ENCODE results near the gene ELFN1.

Gene ELFN1

DNA sequence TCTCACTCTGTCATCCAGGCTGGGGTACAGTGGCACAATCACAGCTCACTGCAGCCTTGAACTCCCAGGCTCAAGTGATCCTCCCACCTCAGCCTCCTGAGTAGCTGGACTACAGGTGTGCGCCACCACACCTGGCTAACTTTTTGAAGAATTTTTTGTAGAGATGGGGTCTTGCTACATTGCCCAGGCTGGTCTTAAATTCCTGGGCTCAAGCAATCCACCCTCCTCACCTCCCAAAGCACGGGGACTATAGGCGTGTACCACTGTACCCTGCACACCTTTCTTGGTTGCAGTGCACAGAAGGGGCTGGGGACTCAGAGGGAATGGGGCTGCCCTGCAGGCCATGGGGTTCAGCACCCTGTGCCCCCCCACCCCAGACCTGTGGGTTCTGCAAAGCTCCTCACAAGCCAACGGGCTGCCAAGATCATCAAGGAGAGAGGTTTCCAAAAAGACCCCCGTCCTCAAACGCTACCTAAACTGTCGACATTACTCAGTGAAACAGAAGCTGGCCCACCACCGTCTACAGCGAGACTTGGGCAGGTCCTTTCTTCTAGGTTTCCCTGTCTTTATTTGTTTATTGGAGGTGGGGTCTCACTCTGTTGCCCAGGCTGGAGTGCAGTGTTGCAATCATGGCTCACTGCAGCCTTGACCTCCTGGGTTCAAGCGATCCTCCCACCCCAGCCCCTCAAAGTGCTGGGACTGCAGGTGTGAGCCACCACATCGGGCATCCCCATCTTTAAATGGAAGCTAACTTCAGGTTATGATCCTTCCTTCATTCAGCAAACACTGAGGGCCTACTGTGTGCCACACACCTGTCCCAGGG is 26.6 kb upstream of the ELFN1 start:
- DNase-seq: no peak

GRCh38 chr7:1644341-1645070 is 25.6 kb upstream of the ELFN1 start:
- DNase-seq: no peak

- DNase-seq: no peak
Measured at GRCh38 chr7:1645071-1645409, 25.0 kb upstream of the ELFN1 start.

DNA sequence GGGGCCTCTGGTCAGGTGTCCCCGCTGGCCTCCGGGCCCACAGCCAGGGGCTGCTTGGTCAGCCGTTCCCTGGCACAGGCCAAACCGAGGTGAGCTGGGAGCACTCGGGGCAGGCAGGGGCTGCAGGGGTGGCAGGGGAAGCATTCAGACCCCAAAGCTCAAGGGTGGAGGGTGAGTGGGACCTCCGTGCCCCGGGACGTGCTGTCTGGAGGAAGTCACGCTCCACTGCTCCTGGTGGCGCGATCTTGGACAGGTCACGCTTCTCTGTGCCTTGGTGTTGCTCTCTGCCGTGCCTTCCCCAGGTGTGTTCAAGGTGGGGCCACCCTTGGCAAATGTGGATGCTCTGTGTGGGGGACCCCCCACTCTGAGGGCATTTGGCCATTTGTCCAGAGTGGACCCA is 24.6 kb upstream of the ELFN1 start:
- DNase-seq: no peak

DNA sequence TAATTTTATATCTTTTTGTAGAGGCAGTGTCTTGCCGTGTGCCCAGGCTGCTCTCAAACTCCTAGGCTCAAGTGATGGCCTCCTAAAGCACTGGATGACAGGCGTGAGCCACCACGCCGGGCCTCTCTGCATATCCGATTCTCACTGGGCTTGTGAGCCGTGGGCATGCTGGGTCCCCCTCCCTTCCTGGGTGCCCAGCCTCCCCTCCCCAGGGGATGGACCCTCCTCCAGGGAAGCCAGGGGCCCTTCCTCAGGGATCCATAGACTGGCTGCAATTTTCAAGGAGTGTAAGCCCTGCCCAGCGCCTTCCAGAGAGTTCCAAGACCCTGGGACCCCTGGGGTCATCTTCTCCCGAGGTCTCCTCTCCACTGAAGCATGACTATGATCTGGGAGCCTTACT is 23.7 kb upstream of the ELFN1 start:
- no peak for DNase-seq

DNA sequence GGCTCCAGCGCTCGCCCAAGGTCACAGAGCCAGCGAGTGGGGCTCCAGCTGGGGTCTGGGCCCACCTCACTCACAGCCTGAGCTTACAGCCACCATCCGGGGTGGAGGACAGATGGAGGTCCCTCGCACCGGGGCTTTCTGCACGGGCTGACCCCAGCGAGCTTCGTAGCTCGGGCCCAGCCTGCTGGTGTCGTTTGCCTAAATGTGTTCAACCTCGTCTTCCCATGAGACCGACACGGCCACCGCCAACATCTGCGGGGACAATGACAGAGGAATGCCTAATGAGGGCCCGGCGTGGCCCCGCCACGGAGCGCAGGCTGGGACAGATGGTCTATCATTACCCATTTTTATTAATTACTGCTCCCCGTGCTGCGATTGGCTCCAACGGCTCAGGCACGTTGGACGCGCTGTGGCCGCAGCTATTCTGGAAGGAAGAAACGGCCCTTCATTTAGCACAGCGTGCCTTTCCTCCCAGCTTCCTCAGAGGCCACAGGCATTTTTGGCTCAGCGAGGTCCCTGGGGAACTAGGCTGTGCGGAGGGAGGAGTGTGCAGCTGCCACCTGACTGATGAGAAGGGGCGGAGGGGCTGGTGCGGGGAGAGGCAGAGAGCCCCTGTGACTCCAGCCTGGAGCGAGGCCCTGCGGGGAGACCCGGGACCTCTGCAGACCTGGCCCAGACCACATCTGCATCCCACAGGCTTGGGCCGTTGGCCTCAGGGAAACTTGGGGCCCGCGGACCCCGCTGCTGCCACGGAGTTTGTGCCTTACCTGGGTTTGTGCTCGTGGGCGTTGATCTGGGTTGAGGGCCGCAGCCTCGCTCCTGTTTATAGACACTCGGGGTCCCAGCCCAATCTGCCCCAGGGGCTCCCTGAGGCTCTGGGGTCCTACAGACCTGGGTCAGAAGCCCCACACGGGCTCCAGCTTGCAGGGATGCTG is 22.9 kb upstream of the ELFN1 start:
- no peak for DNase-seq

DNA sequence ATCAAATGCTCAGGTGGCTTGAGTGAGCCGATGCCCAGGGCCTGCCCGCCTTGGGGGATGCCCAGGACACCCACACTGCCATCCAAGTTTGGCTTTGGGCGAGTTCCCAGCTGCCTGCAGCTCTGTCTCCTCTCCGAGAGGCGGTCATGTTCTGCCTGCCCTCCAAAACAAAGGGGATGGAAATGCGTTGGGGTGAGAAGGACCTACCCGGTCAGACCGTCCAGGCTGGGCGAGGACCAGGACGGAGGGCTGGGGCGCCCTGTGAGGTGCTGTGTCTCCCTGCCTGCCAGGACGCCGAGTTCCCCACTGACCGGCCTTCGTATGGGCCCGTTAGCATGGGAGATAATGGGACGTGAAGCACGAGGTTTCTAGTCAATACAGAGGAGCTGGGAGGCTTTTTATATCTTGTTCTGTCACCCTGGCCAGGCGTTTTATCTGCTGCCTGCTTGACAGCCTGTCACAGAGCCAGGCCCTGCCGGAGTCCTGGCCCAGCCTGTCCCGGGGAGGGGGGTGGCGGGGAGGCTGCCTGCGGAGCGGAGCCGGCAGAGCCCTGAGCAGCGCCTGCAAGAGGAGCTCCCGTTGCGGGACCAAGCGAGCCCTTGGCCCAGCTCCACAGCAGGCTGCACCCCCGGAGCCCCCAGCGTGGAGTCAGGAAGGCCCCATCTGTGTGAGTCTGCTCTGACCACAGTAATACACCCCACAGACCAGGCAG is 22.0 kb upstream of the ELFN1 start:
- no peak for DNase-seq

DNA sequence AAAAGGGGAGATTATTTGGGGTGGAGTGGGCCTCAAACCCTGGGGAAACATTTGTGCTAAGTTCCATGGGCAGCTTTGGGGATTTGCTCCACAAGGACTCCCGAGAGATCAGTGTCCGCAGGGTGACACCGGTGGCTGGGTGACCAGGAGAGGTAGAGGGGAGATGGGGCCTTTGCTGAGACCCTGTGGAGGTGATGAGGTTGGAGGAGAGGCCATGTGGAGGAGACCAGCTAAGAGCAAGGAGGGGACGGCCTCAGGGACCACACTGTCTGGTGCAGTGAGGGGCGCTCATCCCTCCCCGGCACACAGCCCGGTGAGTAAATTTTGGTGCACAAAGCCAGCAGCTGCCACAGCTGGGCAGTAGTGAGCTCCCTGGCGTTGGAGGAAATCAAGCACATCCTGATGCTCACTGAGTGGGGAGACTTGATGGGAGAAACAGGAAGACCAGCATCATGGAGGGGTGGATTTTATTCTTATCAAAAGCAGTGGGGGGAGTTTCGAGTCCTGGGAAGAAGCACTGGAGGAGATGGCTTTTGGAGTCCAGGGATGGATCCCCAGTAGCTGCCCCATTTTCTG is 20.2 kb upstream of the ELFN1 start:
- no peak for DNase-seq

DNA sequence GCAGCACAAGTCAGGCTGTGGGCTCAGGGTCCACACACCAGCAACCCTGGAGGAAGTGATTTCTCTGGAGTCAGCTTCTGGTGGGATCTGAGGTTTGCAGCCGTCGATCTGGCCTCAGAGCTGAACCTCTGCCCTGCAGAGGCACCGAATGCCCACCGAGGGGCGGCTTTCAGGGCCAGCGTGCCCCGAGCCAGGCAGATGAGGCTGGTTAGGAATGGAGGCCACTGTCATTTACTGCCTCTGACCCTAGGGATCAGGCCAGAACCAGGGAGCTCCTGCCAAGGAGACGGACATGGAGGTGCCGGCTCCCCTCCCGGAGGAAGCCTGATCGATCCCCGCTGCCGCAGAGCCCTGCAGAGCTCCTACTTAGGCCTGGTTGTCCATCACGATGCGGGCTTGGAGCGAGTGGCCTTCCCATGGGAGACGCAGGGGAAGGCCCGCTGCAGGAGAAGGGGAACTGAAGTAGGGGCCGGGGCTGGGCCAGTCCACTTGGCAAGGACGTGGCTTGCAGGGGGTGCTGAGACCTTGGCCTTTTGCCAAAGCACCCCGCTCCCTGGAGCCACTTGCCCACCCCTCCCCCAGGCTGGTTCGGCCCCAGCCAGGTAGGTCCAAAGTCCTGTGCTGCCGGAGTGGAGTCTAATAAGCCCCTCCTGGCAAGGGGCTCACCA is 19.6 kb upstream of the ELFN1 start:
- no peak for DNase-seq

- DNase-seq: no peak
Measured at GRCh38 chr7:1651031-1651446, 19.0 kb upstream of the ELFN1 start.

- DNase-seq: no peak
Measured at GRCh38 chr7:1651891-1652290, 18.2 kb upstream of the ELFN1 start.

GRCh38 chr7:1653500-1653899 is 16.6 kb upstream of the ELFN1 start:
- no peak for DNase-seq

GRCh38 chr7:1654111-1654510 is 16.0 kb upstream of the ELFN1 start:
- DNase-seq: no peak

DNA sequence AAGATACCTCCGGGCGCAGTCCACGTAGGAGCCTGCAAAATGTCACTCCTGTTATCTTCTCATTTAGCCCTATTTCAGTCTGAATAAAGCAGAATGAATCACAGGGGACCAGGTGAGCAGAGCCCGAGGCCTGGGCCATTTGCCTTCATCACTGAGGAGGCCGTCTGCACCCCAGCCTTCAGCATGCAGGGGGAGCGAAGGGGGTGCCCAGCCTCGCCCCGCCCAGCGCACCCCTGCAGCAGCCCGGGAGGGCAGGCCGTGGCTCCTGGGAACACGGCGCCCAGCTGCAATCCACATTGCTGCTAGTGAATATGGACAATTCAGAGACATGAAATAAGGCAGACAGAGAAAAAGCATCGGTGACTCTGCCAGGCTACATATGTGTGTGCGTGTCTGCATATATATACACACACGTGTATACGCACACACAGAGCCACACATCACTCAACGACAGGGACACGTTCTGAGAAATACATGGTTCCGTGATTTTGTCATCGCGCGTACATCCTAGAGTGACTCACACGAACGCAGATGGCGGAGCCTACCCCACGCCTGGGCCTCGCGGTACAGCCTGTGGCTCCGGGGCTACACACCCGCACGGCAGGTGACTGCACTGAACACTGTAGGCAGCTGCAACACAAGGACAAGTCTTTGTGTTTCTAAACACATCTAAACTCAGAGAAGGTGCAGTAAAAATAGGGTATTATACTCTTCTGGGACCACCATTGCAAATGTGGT is 15.2 kb upstream of the ELFN1 start:
- DNase-seq: no peak

- DNase-seq: no peak
Measured at GRCh38 chr7:1659696-1660095, 10.4 kb upstream of the ELFN1 start.

GRCh38 chr7:1661461-1661860 is 8.6 kb upstream of the ELFN1 start:
- no peak for DNase-seq

- peak; percentile 4 for DNase-seq
Measured at GRCh38 chr7:1662101-1662500, 8.0 kb upstream of the ELFN1 start.

GRCh38 chr7:1662767-1663166 is 7.3 kb upstream of the ELFN1 start:
- DNase-seq: no peak

- no peak for DNase-seq
Measured at GRCh38 chr7:1663223-1663622, 6.9 kb upstream of the ELFN1 start.

GRCh38 chr7:1663857-1664651 is 6.0 kb upstream of the ELFN1 start:
- no peak for DNase-seq

Data from activated naive CD4-positive, alpha-beta T cell treated with anti-CD3 and anti-CD28 coated beads, Interleukin-2, amount 50 U/mL, for 16 hours (primary cell).